Smooth muscle cell of the umbilical artery (primary cell): ENCODE results near the gene GRIK3. TPM values are rescaled to one million over a fixed set of nuclear protein-coding genes. Genes with fewer than 3 reads are reported as not detected.

Experiments used
- total RNA-seq: library from RNA; depleted of rRNA; stranded (reverse); fragments of >200 nt; gene quantifications from 2 replicates; pipeline ENCODE4 v1.2.3, GENCODE V29; 2014

Gene GRIK3
- total RNA-seq = not detected in 2 replicates

DNA sequence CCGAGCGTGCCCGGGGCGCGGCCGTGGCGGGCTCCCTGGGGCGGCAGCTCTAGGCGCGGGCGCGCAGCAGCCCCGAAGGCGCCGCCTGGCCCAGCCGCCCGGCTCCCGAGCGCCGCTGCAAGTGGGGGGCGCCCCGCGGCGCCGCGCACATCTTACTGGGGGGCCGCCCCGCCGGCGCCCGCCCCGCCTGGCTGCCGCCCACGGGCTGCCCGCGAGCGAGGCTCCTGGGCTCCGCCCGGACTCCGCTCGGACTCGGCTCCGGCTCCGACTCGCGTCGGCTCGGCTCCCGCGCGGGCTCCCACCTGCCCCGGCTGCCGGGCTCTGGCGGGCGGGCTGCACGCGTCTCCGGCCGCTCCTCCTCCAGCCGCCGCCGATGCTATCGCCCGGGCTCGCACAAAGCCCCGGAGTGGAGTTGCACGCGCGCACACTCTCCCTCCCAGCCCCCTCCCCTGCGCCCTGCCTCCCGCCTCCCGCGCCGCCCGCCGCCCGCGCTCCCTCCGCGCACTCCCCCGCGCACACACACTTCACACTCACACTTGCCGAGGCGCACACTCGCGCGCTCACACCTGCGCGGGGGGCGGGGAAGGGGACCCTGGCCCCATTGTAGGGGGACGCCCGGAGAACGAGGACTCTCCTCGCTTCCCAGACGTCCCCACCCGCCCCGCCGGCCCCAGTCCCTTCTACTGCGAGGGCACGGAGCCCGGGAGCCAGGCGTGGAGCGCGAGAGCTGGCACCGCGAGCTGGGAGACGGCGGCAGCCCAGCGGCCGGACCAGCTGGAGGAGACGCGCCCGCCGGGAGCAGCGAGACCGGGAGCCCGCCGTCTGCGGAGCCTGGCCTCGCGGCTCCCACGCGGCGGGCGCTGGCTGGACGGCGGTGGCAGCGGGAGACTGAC, at the start of gene GRIK3:
TSS of gene GRIK3 (minus strand) at position 395 of the 893 bp plus-strand sequence. CDS start 407 bp downstream, outside the sequence.

